Stimulated activated CD4-positive, alpha-beta T cell treated with anti-CD3 and anti-CD28 coated beads, Interleukin-4, amount 100 ng/mL, for 24 hours (primary cell): ENCODE data around the gene CCT6B.
"Not testable (repeated sequence)": the region's sequence is repeated elsewhere in the genome, so short reads cannot be mapped to it uniquely, and the experiment has no call there.

Source experiments
- DNase-seq: peaks from one replicate; pipeline ENCODE4 v3.0.0-alpha.2; 2020

CCT6B gene

GRCh38 chr17:34961093-34961911, at the start of gene CCT6B, which contains the start of gene ZNF830:
Gene CCT6B, minus strand, starts transcription at chr17:34961460. Its CDS starts 67 bp downstream, at chr17:34961393.
Gene ZNF830, plus strand, starts transcription at chr17:34961540. Its CDS starts 27 bp downstream, at chr17:34961567.
- DNase-seq, result peak; percentile 91

GRCh38 chr17:35010093-35010492, 48.8 kb upstream of the CCT6B start:
- no peak for DNase-seq

GRCh38 chr17:35006961-35007360, 45.7 kb upstream of the CCT6B start:
- no peak for DNase-seq

GRCh38 chr17:35006345-35006744, 45.1 kb upstream of the CCT6B start:
- no peak for DNase-seq

GRCh38 chr17:35003778-35004177, 42.5 kb upstream of the CCT6B start:
- no peak for DNase-seq

GRCh38 chr17:35002876-35003551, 41.8 kb upstream of the CCT6B start:
- no peak for DNase-seq

GRCh38 chr17:35001549-35001948, 40.3 kb upstream of the CCT6B start:
- DNase-seq, result no peak

GRCh38 chr17:35000965-35001364, 39.7 kb upstream of the CCT6B start:
- not testable (repeated sequence) for DNase-seq

- no peak for DNase-seq
These were observed 38.2 kb upstream of the CCT6B start for GRCh38 chr17:34999456-34999855.

- peak; percentile 79 for DNase-seq
These were observed 36.9 kb upstream of the CCT6B start for GRCh38 chr17:34998205-34998604.

GRCh38 chr17:34997355-34997862, 36.1 kb upstream of the CCT6B start:
- no peak for DNase-seq

GRCh38 chr17:34996422-34997285, 35.4 kb upstream of the CCT6B start:
- no peak for DNase-seq

GRCh38 chr17:34993031-34993430, 31.8 kb upstream of the CCT6B start:
- no peak for DNase-seq

GRCh38 chr17:34991606-34992005, 30.3 kb upstream of the CCT6B start:
- no peak for DNase-seq

- DNase-seq, result no peak
These were observed 29.7 kb upstream of the CCT6B start for GRCh38 chr17:34990921-34991365.

- DNase-seq, result no peak
These were observed 28.2 kb upstream of the CCT6B start for GRCh38 chr17:34989473-34989872.

GRCh38 chr17:34988644-34989043, 27.4 kb upstream of the CCT6B start:
- no peak for DNase-seq

GRCh38 chr17:34987232-34987631, 26.0 kb upstream of the CCT6B start:
- DNase-seq, result no peak

- no peak for DNase-seq
These were observed 20.4 kb upstream of the CCT6B start for GRCh38 chr17:34981538-34982241.

GRCh38 chr17:34980681-34981537, 19.6 kb upstream of the CCT6B start:
- peak; percentile 59 for DNase-seq

GRCh38 chr17:34980353-34980680, 19.1 kb upstream of the CCT6B start, which contains the start of gene LIG3:
Gene LIG3, plus strand, starts transcription at chr17:34980512. Its CDS starts 2,494 bp downstream, at chr17:34983006.
- DNase-seq, result peak; percentile 95
